LNCAP (cell line): ENCODE measurements around the gene LBH.

Source experiments
- TF ChIP-seq, protein P1 (sequence below): fragments of 450-650 bp; IDR thresholded peaks from 2 replicates; pipeline ENCODE4 v1.5.1; 2017; ENCODE audit warnings: mild to moderate bottlenecking

The LBH gene

GRCh38 chr2:30237239-30237965, 6.1 kb downstream of the LBH start:
- TF ChIP-seq, protein P1, sequence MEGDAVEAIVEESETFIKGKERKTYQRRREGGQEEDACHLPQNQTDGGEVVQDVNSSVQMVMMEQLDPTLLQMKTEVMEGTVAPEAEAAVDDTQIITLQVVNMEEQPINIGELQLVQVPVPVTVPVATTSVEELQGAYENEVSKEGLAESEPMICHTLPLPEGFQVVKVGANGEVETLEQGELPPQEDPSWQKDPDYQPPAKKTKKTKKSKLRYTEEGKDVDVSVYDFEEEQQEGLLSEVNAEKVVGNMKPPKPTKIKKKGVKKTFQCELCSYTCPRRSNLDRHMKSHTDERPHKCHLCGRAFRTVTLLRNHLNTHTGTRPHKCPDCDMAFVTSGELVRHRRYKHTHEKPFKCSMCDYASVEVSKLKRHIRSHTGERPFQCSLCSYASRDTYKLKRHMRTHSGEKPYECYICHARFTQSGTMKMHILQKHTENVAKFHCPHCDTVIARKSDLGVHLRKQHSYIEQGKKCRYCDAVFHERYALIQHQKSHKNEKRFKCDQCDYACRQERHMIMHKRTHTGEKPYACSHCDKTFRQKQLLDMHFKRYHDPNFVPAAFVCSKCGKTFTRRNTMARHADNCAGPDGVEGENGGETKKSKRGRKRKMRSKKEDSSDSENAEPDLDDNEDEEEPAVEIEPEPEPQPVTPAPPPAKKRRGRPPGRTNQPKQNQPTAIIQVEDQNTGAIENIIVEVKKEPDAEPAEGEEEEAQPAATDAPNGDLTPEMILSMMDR = no peak

- TF ChIP-seq, protein P1 = no peak
Observed at GRCh38 chr2:30237966-30238800, 6.8 kb downstream of the LBH start.

GRCh38 chr2:30239308-30239985, 8.1 kb downstream of the LBH start:
- TF ChIP-seq, protein P1 = peak; percentile 90

DNA sequence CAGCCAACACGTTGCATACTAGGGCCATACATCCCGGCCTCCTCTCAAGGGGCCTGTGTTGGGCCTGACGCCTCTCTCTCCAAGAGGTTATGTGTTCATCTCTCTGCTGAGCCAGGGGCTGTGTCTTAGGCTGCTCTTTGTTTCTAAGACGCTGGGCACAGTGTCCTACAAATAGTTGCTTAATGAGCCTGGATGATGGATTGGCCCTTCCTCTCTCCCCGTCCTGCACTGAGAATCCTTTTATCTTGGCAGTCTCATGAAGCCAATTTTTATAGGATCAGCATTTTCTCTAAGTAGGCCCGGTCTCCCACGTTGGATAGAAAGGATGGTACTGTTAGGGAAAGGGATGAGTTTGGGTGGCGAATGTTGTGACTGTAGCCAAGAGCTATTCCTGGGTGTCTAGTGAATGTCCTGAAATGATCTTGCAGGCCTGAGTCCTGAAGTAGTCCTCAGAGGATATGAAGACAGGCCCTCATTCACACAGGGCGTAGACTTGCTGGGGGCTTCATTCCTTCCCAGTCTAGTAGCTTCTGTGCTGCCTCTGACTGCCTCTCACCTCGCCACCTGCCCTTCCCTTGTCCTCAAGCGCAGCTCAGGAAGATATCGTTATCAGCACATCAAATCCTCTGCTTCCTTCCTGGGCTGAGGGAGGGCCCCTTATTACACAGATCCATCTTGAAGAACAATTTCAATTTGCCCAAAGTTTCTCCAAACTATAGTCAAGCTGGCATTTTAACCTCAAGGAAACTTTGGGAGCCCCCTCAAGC, 8.8 kb downstream of the LBH start:
- TF ChIP-seq, protein P1 = no peak

DNA sequence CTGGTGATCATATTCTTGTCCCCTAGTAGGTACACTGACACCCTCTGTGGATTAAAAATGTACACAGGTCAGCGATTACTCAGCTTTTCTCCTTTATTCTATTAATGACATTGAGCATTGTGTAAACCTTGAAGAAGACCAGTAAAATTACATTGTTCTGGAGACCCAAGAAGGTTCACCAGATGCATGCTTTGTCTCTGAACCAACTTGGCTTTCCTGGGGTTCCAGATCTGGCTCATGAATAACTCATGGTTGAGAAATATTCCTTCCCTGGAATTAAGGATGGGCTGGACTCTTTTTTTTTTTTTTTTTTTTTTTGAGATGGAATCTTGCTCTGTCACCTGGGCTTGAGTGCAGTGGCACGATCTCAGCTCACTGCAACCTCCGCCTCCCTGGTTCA, 11.9 kb downstream of the LBH start:
- TF ChIP-seq, protein P1 = no peak

DNA sequence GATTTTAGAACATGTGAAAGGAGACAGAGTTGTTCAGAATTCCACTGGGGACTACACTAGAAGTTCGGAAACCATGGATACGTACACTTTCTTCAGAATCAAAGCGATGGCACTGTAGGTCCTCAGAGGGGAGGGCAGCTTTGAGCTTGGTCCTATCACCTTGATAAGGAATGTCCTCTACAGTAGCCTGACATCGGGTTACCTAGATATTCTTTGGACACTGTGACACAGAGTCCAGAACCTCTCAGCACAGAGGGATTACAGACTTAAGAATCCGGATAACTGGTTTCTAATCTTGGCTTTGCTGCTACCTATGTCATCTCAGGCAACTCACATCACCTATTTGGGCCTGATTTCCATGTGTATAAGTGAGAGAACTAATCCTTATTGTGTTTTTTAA, 14.0 kb downstream of the LBH start:
- TF ChIP-seq, protein P1 = no peak

DNA sequence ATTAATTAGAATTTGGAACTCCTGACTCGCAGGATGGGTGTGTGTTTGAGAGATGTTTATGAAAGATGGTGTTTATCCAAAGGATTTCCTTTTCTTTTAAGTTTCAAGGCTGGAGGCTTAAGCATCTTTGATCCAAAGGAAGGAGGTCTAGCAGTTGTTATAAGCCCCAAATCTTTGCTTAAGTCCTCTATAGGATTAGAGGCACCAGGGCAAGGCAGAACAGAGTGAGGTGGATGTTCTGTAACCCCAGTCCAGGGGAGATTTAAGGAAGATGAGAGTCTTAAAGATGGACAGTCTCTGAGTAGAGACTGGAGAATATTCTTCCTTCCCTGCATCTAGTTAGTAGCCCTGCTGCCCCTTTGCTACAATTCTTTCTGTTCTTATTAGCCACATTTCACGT, 17.5 kb downstream of the LBH start:
- TF ChIP-seq, protein P1 = no peak
